ENCODE results near the gene PDE3A. TPM values are rescaled to one million over a fixed set of nuclear protein-coding genes. Genes with fewer than 3 reads are reported as not detected.

Gene PDE3A
- total and polyA plus RNA-seq, 2 of the 4 experiments (the other 2 are of a cell fraction): 0.09 to 0.18 TPM

DNA sequence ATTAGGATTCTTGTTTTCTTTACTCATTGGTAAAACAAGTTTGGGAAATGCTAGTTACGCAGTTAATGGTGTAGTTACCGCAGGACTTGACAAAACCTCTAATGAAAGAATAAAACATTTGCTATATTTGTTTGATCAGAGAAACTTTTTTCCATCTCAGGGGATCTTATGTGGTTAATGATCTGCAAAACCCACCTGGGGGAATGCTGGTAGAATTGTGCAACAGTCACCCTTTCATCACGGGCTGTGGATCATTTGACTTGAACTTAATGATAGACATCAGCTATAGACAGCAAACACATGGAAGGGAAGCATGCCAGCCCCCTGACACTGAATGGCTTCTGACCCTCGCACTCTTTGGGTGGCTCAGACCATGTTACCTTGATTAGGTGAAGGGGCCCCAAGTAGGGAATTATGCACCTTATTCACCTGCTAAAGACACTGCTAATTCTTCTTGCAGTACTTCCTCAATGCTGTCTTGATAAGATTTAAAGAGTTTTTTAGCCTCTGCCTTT lies 84.2 kb downstream of the PDE3A start:
- Histone ChIP-seq H3K4me3 (ENCODE audit: insufficient read depth, low read depth, low read length) (no peak overlapping the region), H2BK120ac (ENCODE audit: low read depth, low read length) (no peak overlapping the region), H3K36me3 (ENCODE audit: control insufficient read depth, insufficient read depth, low read length) (no peaks in the 10 kb centered on the region), H2AFZ (replicated peaks; ENCODE audit: low read length, poor library complexity) (no peak overlapping the region), H2AK5ac (ENCODE audit: low read depth, low read length) (no peak overlapping the region), H3K27me3 (ENCODE audit: control insufficient read depth, insufficient read depth, low read length) (no peaks in the 10 kb centered on the region), H4K5ac (ENCODE audit: low read depth, low read length) (no peak overlapping the region), H3K27ac (ENCODE audit: insufficient read depth, low read length) (no peak overlapping the region), H2BK15ac (ENCODE audit: low read depth, low read length) (no peak overlapping the region), H3K14ac (replicated peaks; ENCODE audit: low read depth, low read length) (no peak overlapping the region), H3K9me1 (ENCODE audit: insufficient read depth, low read length) (no peaks in the 10 kb centered on the region), H2BK5ac (ENCODE audit: low read depth, low read length, poor library complexity, severe bottlenecking) (no peak overlapping the region), H3K56ac (ENCODE audit: extremely low read depth, insufficient read depth, low read length) (no peak overlapping the region), H3K23ac (ENCODE audit: low read depth, low read length) (no peak overlapping the region), H3K4me1 (ENCODE audit: control insufficient read depth, insufficient read depth, low read length) (peaks cover 6% of the 10 kb centered on the region; the same call in 1 of the 2 replicates), H3K9me3 (ENCODE audit: control insufficient read depth, insufficient read depth, low read length) (no peaks in the 10 kb centered on the region), H2BK20ac (ENCODE audit: low read depth, low read length) (no peak overlapping the region), H4K8ac (ENCODE audit: low read depth in 2 of 2, low read length in 2 of 2) (no peak overlapping the region), H3K18ac (ENCODE audit: low read depth, low read length) (no peak overlapping the region), H4K20me1 (ENCODE audit: insufficient read depth, low read length) (no peaks in the 10 kb centered on the region), H3K4me2 (ENCODE audit: low read depth, low read length) (no peak overlapping the region), H3K9ac (ENCODE audit: low read depth, low read length) (no peak overlapping the region), H2AK9ac (replicated peaks; ENCODE audit: low read depth, low read length, poor library complexity) (no peak overlapping the region), H3K79me1 (ENCODE audit: low read depth in 1 of 2, low read length in 2 of 2) (no peaks in the 10 kb centered on the region), H4K91ac (ENCODE audit: insufficient read depth, low read depth, low read length) (no peak overlapping the region), H3K4ac (ENCODE audit: low read depth, low read length) (no peak overlapping the region)
- TF ChIP-seq, protein P1, sequence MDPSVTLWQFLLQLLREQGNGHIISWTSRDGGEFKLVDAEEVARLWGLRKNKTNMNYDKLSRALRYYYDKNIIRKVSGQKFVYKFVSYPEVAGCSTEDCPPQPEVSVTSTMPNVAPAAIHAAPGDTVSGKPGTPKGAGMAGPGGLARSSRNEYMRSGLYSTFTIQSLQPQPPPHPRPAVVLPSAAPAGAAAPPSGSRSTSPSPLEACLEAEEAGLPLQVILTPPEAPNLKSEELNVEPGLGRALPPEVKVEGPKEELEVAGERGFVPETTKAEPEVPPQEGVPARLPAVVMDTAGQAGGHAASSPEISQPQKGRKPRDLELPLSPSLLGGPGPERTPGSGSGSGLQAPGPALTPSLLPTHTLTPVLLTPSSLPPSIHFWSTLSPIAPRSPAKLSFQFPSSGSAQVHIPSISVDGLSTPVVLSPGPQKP (IDR thresholded peaks at IDR 0.05; ENCODE audit: borderline replicate concordance, low read depth, low read length): no peak
- TF ChIP-seq BHLHE40 (IDR thresholded peaks at IDR 0.05; ENCODE audit: low read depth, low read length) (no peak), POLR2A (IDR thresholded peaks at IDR 0.05; ENCODE audit: low read depth, low read length) (no peak), NFE2L2 (IDR thresholded peaks at IDR 0.05; ENCODE audit: low read depth, low read length) (no peak), SMC3 (IDR thresholded peaks at IDR 0.05; ENCODE audit: low read depth, low read length) (no peak), MAFK (IDR thresholded peaks at IDR 0.05; ENCODE audit: low read depth, low read length) (no peak), RAD21 (IDR thresholded peaks at IDR 0.05; ENCODE audit: low read length) (no peak), RCOR1 (IDR thresholded peaks at IDR 0.05; ENCODE audit: insufficient replicate concordance, low read length) (no peak), MXI1 (IDR thresholded peaks at IDR 0.05; ENCODE audit: borderline replicate concordance, low read depth, low read length) (no peak), CHD1 (IDR thresholded peaks at IDR 0.05; ENCODE audit: low read depth, low read length) (no peak), FOS (IDR thresholded peaks at IDR 0.05; ENCODE audit: low read depth, low read length) (no peak), MAZ (IDR thresholded peaks at IDR 0.05; ENCODE audit: borderline replicate concordance, low read depth, low read length) (no peak), RFX5 (IDR thresholded peaks at IDR 0.05; ENCODE audit: low read depth, low read length) (no peak), CEBPB (IDR thresholded peaks at IDR 0.05; ENCODE audit: low read depth, low read length) (no peak)
- TF ChIP-seq, protein P2, sequence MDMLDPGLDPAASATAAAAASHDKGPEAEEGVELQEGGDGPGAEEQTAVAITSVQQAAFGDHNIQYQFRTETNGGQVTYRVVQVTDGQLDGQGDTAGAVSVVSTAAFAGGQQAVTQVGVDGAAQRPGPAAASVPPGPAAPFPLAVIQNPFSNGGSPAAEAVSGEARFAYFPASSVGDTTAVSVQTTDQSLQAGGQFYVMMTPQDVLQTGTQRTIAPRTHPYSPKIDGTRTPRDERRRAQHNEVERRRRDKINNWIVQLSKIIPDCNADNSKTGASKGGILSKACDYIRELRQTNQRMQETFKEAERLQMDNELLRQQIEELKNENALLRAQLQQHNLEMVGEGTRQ (IDR thresholded peaks at IDR 0.05; ENCODE audit: low read depth, low read length): no peak
- TF ChIP-seq, protein P3, sequence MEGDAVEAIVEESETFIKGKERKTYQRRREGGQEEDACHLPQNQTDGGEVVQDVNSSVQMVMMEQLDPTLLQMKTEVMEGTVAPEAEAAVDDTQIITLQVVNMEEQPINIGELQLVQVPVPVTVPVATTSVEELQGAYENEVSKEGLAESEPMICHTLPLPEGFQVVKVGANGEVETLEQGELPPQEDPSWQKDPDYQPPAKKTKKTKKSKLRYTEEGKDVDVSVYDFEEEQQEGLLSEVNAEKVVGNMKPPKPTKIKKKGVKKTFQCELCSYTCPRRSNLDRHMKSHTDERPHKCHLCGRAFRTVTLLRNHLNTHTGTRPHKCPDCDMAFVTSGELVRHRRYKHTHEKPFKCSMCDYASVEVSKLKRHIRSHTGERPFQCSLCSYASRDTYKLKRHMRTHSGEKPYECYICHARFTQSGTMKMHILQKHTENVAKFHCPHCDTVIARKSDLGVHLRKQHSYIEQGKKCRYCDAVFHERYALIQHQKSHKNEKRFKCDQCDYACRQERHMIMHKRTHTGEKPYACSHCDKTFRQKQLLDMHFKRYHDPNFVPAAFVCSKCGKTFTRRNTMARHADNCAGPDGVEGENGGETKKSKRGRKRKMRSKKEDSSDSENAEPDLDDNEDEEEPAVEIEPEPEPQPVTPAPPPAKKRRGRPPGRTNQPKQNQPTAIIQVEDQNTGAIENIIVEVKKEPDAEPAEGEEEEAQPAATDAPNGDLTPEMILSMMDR (conservative IDR thresholded peaks at IDR 0.05; ENCODE audit: low read depth, low read length): no peak
- intact Hi-C loops (cut with micrococcal nuclease) (no loop called here), dilution Hi-C loops (cut with HindIII; ENCODE audit: low sequenced_read_pairs, unreplicated experiment) (no loop called here), in situ Hi-C loops (cut with MboI; ENCODE audit: low sequenced_read_pairs) (loop anchor here (25.0 kb wide), 1 partner anchor 710 kb away; no protein-coding TSS in a partner anchor)
- ATAC-seq (ENCODE audit: low read depth): no peak
- WGBS, 2 experiments (ENCODE audit: extremely low coverage in 2 of 2, insufficient read length in 1 of 2): no CpG with 5 or more reads among the region's 4 CpGs
- POLR2A ChIA-PET (ENCODE audit: unreplicated experiment): no interaction called here
- CTCF ChIA-PET: no interaction called here
- no TSS peak for BruUV-seq (replicated peaks)
- no peak for DNase-seq

All from IMR-90 (cell line).